Endodermal cell (in vitro differentiated cells): Measurements from ENCODE around the gene THSD7A. TPM values are rescaled to one million over a fixed set of nuclear protein-coding genes. Genes with fewer than 3 reads are reported as not detected.

Source experiments
- DNase-seq: peaks from one replicate; pipeline ENCODE4 v3.0.0-alpha.2; 2017
- H3K27ac ChIP-seq: 2 replicates; pipeline ENCODE4 v1.5.1; 2013; ENCODE audit warnings: mild to moderate bottlenecking, low read depth, low read length, moderate library complexity
- H3K27me3 ChIP-seq: 2 replicates; pipeline ENCODE4 v1.6.1; 2013; ENCODE audit warnings: mild to moderate bottlenecking, low read length, moderate library complexity; ENCODE audit not compliant: insufficient read depth, control insufficient read depth, poor library complexity, severe bottlenecking
- H3K36me3 ChIP-seq: 2 replicates; pipeline ENCODE4 v1.7.0; 2013; ENCODE audit warnings: mild to moderate bottlenecking, low read length, moderate library complexity; ENCODE audit not compliant: control insufficient read depth, insufficient read depth
- H3K4me1 ChIP-seq: one replicate; pipeline ENCODE4 v1.7.0; 2013; ENCODE audit warnings: low read length; ENCODE audit not compliant: control insufficient read depth, insufficient read depth
- H3K4me3 ChIP-seq: 2 replicates; pipeline ENCODE4 v1.5.1; 2013; ENCODE audit warnings: mild to moderate bottlenecking, low read length, moderate library complexity
- H3K9ac ChIP-seq: 2 replicates; pipeline ENCODE4 v1.6.1; 2013; ENCODE audit warnings: mild to moderate bottlenecking, low read length, moderate library complexity; ENCODE audit not compliant: poor library complexity, severe bottlenecking; ENCODE audit errors: extremely low read depth
- H3K9me3 ChIP-seq: 2 replicates; pipeline ENCODE4 v1.6.1; 2013; ENCODE audit warnings: mild to moderate bottlenecking, low read length, moderate library complexity; ENCODE audit not compliant: control insufficient read depth
- H3K27ac Mint-ChIP-seq: 2 replicates; pipeline ENCODE4 v1.8.0; 2020; ENCODE audit warnings: mixed read lengths
- H3K27me3 Mint-ChIP-seq: 2 replicates; pipeline ENCODE4 v1.8.0; 2021; ENCODE audit warnings: mild to moderate bottlenecking, mixed read lengths; ENCODE audit not compliant: insufficient read depth
- H3K36me3 Mint-ChIP-seq: 2 replicates; pipeline ENCODE4 v1.8.0; 2020; ENCODE audit warnings: low read depth, mixed read lengths
- H3K4me1 Mint-ChIP-seq: 2 replicates; pipeline ENCODE4 v1.8.0; 2020; ENCODE audit warnings: mixed read lengths
- H3K4me3 Mint-ChIP-seq: 2 replicates; pipeline ENCODE4 v1.8.0; 2020; ENCODE audit warnings: mild to moderate bottlenecking, moderate library complexity, mixed read lengths
- H3K9me3 Mint-ChIP-seq: 2 replicates; pipeline ENCODE4 v1.8.0; 2020; ENCODE audit warnings: mild to moderate bottlenecking, mixed read lengths
- WGBS, 2 experiments: methylation state at CpG; one replicate each; pipeline versions ENCODE4 v1.1.5 to v1.1.7; 2013; ENCODE audit warnings: missing lambda C conversion rate in 2 of 2, mixed read lengths in 1 of 2; ENCODE audit not compliant: insufficient coverage in 1 of 2, insufficient read length in 1 of 2; 5-methylcytosine and 5-hydroxymethylcytosine counted together
- total RNA-seq, 2 donors: library from RNA; stranded (reverse); fragmentation: NEBNext Ultra II Directional in 1 of 2; extraction: Animal tissue kit (Norgen Biotek cat#: 25700) in 1 of 2; gene quantifications; 2 replicates in 1 of 2; 3 replicates in 1 of 2; pipeline ENCODE4 v1.2.1, GENCODE V29; 2021
- TF ChIP-seq, protein P1 (sequence below): fragments of 200-600 bp; sonication (generic); conservative IDR thresholded peaks from 2 replicates; pipeline ENCODE4 v1.5.0; 2021; ENCODE audit warnings: antibody characterized with exemption, mild to moderate bottlenecking

THSD7A gene
- total RNA-seq, 2 donors from 2014 or later: 0.73 to 1.3 TPM

DNA sequence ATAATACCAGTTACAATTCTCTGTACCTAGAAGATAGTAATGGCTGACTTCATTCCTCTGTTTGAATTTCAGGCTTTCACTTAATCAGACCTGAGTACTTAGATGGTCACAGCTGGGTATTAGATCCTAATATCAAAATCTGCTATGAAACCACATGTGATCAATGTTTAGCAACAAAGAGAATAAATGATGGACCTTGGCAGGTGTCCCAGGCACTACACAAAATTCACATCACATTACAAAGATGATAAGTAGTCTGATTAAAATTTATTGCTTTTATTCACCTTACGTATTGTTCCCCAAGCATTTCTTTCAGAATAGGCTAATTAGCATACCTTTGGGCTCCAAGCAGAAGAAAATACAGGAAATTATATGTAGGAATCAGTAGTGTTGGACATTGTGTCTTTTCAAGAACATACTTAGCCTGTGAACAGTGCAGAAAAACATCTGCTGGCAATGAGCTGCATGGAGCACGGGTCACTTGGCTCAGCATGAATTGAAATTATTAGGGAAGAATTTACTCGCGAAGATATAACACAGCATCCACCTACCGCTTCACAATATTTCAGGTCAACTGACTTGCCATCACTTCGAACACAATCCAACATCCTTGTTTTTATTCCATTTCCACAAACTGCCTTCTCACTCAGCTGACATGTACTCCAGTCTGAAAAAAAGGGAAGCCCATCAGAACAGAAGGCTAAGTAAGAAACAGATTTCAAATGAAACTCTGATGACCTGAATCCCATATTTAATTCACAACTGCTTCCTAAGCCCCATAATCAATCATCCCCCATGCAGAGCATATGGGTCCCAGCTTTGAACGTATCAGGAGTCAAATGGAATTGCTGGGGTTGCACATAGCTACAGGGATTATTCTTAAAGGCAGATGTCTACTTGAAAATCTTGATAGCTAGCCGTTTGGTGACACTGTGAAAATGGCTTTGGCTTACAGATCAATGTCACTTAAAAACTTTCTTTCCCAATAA, 421.0 kb downstream of the THSD7A start:
- no peak overlapping the region for H3K4me3 ChIP-seq
- TF ChIP-seq, protein P1, sequence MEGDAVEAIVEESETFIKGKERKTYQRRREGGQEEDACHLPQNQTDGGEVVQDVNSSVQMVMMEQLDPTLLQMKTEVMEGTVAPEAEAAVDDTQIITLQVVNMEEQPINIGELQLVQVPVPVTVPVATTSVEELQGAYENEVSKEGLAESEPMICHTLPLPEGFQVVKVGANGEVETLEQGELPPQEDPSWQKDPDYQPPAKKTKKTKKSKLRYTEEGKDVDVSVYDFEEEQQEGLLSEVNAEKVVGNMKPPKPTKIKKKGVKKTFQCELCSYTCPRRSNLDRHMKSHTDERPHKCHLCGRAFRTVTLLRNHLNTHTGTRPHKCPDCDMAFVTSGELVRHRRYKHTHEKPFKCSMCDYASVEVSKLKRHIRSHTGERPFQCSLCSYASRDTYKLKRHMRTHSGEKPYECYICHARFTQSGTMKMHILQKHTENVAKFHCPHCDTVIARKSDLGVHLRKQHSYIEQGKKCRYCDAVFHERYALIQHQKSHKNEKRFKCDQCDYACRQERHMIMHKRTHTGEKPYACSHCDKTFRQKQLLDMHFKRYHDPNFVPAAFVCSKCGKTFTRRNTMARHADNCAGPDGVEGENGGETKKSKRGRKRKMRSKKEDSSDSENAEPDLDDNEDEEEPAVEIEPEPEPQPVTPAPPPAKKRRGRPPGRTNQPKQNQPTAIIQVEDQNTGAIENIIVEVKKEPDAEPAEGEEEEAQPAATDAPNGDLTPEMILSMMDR: no peak
- no peaks in the 10 kb centered on the region for H3K36me3 ChIP-seq
- no peaks in the 10 kb centered on the region for H3K4me1 Mint-ChIP-seq
- no peak overlapping the region for H3K27ac ChIP-seq
- H3K27me3 Mint-ChIP-seq: no peaks in the 10 kb centered on the region
- WGBS, 2 experiments: 93 to 97% methylated on average over 6 to 8 of the region's 8 CpGs
- H3K4me1 ChIP-seq: no peaks in the 10 kb centered on the region
- no peak overlapping the region for H3K4me3 Mint-ChIP-seq
- no peaks in the 10 kb centered on the region for H3K27me3 ChIP-seq
- H3K36me3 Mint-ChIP-seq: no peaks in the 10 kb centered on the region
- no peak overlapping the region for H3K27ac Mint-ChIP-seq
- peaks cover 13% of the 10 kb centered on the region for H3K9me3 Mint-ChIP-seq
- H3K9me3 ChIP-seq: peaks cover 9% of the 10 kb centered on the region
- no peak overlapping the region for H3K9ac ChIP-seq
- no peak for DNase-seq

DNA sequence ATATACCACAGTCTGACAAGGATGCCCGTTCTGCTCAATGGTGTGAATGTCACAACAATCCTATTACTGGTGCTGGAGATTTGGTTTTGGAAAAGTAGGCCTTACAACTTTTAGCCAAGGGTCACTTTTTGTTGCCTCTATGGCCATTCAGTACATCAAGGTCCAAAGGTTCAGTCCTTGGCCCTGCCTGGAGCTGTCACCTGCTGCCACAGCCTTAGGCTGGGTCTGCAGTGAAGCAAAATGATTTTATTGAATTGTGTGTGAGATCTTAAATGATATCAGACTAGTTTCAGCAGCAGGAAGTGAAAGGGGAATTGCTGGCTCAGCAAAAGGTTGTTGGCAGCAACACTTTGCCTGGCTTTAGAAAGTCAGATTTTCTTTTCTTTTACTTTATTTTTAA, 427.6 kb downstream of the THSD7A start:
- Histone ChIP-seq H3K9ac (no peak overlapping the region), H3K4me1 (no peaks in the 10 kb centered on the region), H3K27me3 (no peaks in the 10 kb centered on the region), H3K36me3 (no peaks in the 10 kb centered on the region), H3K9me3 (no peaks in the 10 kb centered on the region), H3K4me3 (no peak overlapping the region), H3K27ac (no peak overlapping the region)
- no peak overlapping the region for H3K27ac Mint-ChIP-seq
- H3K36me3 Mint-ChIP-seq: no peaks in the 10 kb centered on the region
- H3K4me1 Mint-ChIP-seq: no peaks in the 10 kb centered on the region
- WGBS, 2 experiments: 97% methylated on average over 1 of the region's 1 CpG; no CpG with 5 or more reads in 1 of the 2 experiments
- H3K27me3 Mint-ChIP-seq: no peaks in the 10 kb centered on the region
- DNase-seq: no peak
- TF ChIP-seq, protein P1: no peak
- H3K9me3 Mint-ChIP-seq: peaks cover 4% of the 10 kb centered on the region
- no peak overlapping the region for H3K4me3 Mint-ChIP-seq

DNA sequence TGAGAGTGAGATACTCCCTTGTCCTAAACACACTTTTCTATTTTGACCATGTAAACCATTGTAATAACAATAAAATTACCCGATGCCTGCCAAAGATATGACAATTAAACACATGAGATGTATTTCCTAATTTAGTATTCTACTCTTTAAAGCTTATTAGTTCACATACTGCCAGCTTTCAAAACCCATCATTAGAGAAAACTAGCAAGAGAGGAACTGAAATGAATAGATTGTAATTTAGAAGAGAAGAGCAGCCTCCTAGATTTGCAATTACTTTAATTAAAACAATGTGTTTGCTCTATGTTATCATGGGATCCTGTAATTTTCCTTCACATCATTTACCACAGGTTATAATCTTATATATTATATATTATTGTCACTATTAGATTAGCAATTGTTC, 428.2 kb downstream of the THSD7A start:
- Histone ChIP-seq H3K36me3 (no peaks in the 10 kb centered on the region), H3K9me3 (no peaks in the 10 kb centered on the region), H3K4me3 (no peak overlapping the region), H3K27ac (no peak overlapping the region), H3K9ac (no peak overlapping the region), H3K4me1 (peaks cover 2% of the 10 kb centered on the region), H3K27me3 (no peaks in the 10 kb centered on the region)
- 94% methylated on average over 1 of the region's 1 CpG; no CpG with 5 or more reads in 1 of the 2 experiments for WGBS, 2 experiments
- Mint-ChIP-seq H3K27me3 (no peaks in the 10 kb centered on the region), H3K9me3 (peaks cover 5% of the 10 kb centered on the region), H3K27ac (no peak overlapping the region), H3K4me3 (no peak overlapping the region), H3K4me1 (no peaks in the 10 kb centered on the region), H3K36me3 (no peaks in the 10 kb centered on the region)
- TF ChIP-seq, protein P1: no peak
- no peak for DNase-seq
